ENCODE data around the gene SYNC. TPM values are rescaled to one million over a fixed set of nuclear protein-coding genes. Genes with fewer than 3 reads are reported as not detected.

Gene SYNC
- total RNA-seq, 1 donor: 141 TPM

DNA sequence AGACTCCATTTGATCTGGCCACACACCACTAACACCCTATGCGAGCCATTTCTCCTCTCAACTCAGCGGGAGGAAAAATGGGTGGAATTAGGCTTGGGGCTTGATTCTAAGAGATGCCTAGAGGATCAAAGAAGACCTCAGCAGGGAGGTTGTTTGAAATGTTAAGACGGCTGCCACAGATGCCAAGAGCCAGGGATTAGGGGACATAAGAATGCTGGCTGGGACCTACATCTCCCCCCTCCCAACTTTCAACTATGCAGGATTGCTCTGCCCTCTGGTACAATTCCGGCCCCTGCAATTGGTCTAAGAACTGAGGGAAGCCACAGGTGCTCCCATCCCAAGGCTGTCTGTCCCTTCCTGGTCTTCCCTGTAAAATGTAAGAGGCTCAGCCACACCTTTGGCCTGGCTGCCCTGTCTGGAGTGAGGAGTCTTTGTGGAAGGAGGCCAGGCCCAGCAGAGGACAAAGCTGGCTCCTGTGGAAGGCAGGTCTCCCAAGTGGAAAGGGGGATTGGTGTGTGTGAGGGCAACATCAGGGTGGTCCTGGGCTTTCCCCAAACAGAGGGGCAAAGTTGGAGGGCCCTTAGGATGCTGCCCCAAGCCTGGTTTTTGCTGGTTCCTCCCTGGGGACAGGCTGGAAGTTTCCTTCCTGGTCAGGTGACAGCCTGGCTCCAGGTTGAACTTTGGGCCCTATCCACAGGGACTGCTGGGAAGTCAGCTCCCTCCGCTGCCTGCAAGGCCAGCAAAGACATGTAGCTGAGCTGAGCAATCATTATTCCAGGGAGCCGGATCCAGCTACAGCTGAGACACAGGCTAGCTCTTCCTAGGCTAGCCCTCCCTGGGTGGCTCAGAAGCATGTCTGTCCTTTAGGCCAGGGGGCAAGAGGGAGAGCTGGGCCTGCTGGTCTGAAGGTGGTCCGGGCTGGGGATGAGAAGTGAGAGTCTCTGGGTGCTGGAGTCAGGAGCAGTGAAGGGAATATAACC lies 34.5 kb upstream of the SYNC start:
- no peak overlapping the region for H3K4me3 ChIP-seq (ENCODE audit: low read depth, low read length)
- no peak for TF ChIP-seq CTCF (IDR thresholded peaks at IDR 0.05; ENCODE audit: insufficient read depth, low read length)

DNA sequence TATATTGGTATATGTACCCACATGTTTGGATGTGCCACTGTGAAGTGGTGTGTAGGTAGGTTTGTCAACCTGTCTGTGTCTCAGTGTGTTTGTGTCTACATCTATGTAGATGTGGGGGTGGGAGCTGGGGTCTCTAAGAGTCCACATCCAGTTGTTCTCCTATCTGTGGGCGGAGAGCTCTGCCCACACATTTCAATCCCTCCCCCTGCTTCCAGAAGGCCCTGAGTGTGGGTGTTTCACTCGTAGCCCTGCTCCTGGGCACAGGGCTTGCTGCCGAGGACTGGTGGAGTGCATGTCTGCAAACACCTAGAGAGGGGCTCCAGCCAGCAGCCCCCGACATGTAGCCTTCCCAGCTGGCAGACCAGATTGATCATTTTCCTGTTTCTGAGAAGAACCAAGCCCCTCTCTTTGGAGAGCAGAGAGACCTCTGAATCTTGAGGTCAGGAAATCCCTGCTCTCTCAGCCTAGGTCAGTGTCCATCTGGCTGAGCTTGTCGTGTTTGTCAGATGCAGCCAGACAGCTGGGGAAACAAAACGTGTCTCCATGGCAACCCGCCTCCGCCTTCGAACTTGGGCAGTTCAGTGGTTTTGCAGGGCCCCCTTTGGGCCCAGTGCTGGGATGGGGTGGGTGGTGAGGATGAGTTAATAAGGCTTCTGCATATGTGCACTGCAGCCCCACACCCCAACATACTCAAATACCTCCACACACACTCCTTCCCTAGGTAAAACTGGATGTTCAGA lies 31.2 kb upstream of the SYNC start:
- no peak overlapping the region for H3K4me3 ChIP-seq (ENCODE audit: low read depth, low read length)
- TF ChIP-seq CTCF (IDR thresholded peaks at IDR 0.05; ENCODE audit: insufficient read depth, low read length): no peak
- no peak for DNase-seq (ENCODE audit: low read depth)

More for the DNA sequence above, 34.5 kb upstream of the SYNC start:
- DNase-seq (ENCODE audit: low read depth): no peak

- no peak for TF ChIP-seq CTCF (IDR thresholded peaks at IDR 0.05; ENCODE audit: insufficient read depth, low read length)
- no peak for DNase-seq (ENCODE audit: low read depth)
- no peak overlapping the region for H3K4me3 ChIP-seq (ENCODE audit: low read depth, low read length)
Measured at GRCh38 chr1:32729254-32730046, 26.9 kb upstream of the SYNC start.

GRCh38 chr1:32728413-32729077 lies 26.0 kb upstream of the SYNC start:
- TF ChIP-seq CTCF (IDR thresholded peaks at IDR 0.05; ENCODE audit: insufficient read depth, low read length): no peak
- DNase-seq (ENCODE audit: low read depth): no peak
- H3K4me3 ChIP-seq (ENCODE audit: low read depth, low read length): no peak overlapping the region

DNA sequence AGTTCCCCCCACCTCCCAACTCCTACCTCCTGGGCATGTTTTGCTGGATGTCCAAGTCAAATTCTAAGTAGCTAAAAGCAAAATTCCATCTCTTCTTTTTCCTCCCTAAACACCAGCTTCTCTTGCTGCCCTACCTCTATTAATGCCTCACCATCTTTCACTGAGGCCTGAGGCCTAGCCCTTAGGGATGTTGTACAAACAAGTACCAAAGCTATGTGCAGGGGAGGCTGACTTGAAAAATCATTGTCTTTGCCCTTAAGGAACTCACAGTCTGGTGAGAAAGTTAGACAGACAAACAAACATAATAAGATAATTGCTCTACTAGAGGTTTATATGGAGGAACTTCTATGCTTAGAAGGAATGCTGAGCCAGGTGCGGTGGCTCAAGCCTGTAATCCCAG lies 25.3 kb upstream of the SYNC start:
- TF ChIP-seq CTCF (IDR thresholded peaks at IDR 0.05; ENCODE audit: insufficient read depth, low read length): no peak
- DNase-seq (ENCODE audit: low read depth): no peak
- H3K4me3 ChIP-seq (ENCODE audit: low read depth, low read length): no peak overlapping the region

DNA sequence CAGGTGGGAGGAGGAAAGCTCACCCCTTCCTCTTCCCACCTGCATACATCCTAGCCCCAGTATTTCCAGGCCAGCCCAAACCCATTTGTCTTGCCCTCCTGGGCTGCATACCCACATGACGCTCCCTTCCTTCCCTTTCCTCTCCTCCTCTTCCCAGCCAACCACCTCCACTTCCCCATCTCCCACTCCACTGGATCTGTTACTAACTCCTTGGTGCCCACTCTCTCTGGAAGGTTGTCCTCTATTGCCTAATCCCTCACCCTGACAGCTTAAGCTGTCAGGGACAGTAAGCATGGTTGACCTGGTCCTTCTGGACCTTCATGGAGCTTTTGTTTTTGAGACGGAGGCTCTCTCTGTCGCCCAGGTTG lies 23.0 kb upstream of the SYNC start:
- H3K4me3 ChIP-seq (ENCODE audit: low read depth, low read length): no peak overlapping the region
- no peak for DNase-seq (ENCODE audit: low read depth)
- TF ChIP-seq CTCF (IDR thresholded peaks at IDR 0.05; ENCODE audit: insufficient read depth, low read length): no peak

Measured in fibroblast of the aortic adventitia (primary cell).